A673 (cell line): ENCODE results near the gene IRF2BP2.

Source experiments
- CTCF ChIP-seq: fragments of 300-800, 200-600 bp; sonication (generic); conservative IDR thresholded peaks from 2 replicates; pipeline ENCODE4 v1.5.1; 2017; ENCODE audit warnings: low read depth, mild to moderate bottlenecking, antibody characterized with exemption, low read length, moderate library complexity, mixed read lengths
- EZH2 ChIP-seq: fragments of 200-600 bp; sonication (generic); IDR thresholded peaks from 2 replicates; pipeline ENCODE4 v1.6.1; 2017; ENCODE audit warnings: borderline replicate concordance, low read depth, mild to moderate bottlenecking, mixed read lengths, antibody characterized with exemption, low read length; ENCODE audit not compliant: poor library complexity, severe bottlenecking

DNA sequence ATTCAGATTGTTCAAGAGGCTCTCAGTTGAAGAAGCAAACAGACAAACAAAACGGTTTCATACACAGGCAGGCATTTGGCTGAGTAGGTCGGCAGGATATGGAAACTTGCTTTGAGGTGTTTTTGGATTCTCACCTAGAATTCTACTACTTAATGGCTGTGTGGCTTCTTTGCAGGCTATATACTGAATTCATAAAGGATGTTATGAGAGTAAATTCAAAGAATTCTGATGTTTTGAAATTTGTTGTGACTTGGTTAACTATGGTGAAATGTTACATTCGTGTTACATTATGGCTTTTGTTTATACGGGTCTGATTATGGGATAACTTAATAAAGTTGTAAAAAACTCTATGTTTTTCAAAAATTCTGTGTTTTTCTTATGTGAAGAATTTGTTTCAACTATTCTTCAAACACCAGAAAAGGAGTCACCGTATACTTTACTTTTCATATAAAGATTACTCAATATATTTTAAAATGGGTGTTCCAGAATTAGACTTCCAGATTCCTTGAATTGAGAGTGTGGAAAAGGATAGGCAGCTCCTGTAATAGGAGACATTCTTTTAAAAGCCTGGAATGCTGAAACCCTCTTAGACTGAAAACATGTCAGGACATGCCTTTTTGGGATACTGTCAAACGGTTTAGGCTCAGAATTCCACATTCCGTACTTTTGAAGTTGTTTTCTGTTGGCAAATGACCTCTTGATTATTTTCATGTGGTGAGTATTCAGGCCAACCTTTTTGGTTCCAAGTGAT is 8.2 kb upstream of the IRF2BP2 start:
- TF ChIP-seq CTCF (no peak), EZH2 (no peak)
